H1 (cell line): Measurements from ENCODE around the gene NCAPG2. TPM values are rescaled to one million over a fixed set of nuclear protein-coding genes. Genes with fewer than 3 reads are reported as not detected.

Experiments used
- CTCF ChIA-PET: fragments of 300-600 bp; sonication (Branson Sonifier 250); formaldehyde crosslinking; loops from one replicate; lab custom pipeline; 2021; ENCODE audit not compliant: partially characterized antibody; lab: Charles Lee
- POLR2A ChIA-PET: fragments of 300-600 bp; sonication (Branson Sonifier 250); formaldehyde crosslinking; loops from one replicate; lab custom pipeline; 2021; ENCODE audit warnings: inconsistent platforms; ENCODE audit not compliant: partially characterized antibody; lab: Charles Lee
- DNase-seq, 2 experiments: peaks; one replicate each; pipeline versions ENCODE4 v3.0.0 to v3.0.0-alpha.2; 2010 to 2022; ENCODE audit warnings: low spot score in 2 of 2, low read depth in 1 of 2, mixed read lengths in 1 of 2
- FAIRE-seq: peaks from 2 replicates; lab custom pipeline; 2011; peaks lifted over from hg19 to GRCh38; lab: Jason Lieb, UNC
- H2AFZ ChIP-seq: 2 replicates; pipeline ENCODE4 v1.8.1; 2012; ENCODE audit warnings: low read length, inconsistent platforms
- H2AK5ac ChIP-seq: 2 replicates; pipeline ENCODE4 v1.6.1; 2013; ENCODE audit warnings: low read depth, low read length
- H2BK120ac ChIP-seq: replicated peaks from 2 replicates; pipeline ENCODE3; 2013; ENCODE audit warnings: low read depth, low read length, inconsistent platforms
- H2BK12ac ChIP-seq: 2 replicates; pipeline ENCODE4 v1.6.1; 2013; ENCODE audit warnings: low read depth, low read length
- H2BK15ac ChIP-seq: 2 replicates; pipeline ENCODE4 v1.6.1; 2013; ENCODE audit warnings: low read length
- H2BK20ac ChIP-seq: 2 replicates; pipeline ENCODE4 v1.6.1; 2013; ENCODE audit warnings: low read length
- H2BK5ac ChIP-seq: 2 replicates; pipeline ENCODE4 v1.6.1; 2013; ENCODE audit warnings: low read depth, low read length
- H3K14ac ChIP-seq: 2 replicates; pipeline ENCODE4 v1.6.1; 2013; ENCODE audit warnings: inconsistent platforms; ENCODE audit not compliant: insufficient read length
- H3K18ac ChIP-seq: 2 replicates; pipeline ENCODE4 v1.6.1; 2013; ENCODE audit warnings: low read length; ENCODE audit errors: extremely low read depth
- H3K23ac ChIP-seq: 2 replicates; pipeline ENCODE4 v1.6.1; 2013; ENCODE audit warnings: inconsistent platforms; ENCODE audit not compliant: insufficient read length
- H3K23me2 ChIP-seq: 2 replicates; pipeline ENCODE4 v1.6.1; 2013; ENCODE audit warnings: low read depth, low read length
- H3K27ac ChIP-seq: 2 replicates; pipeline ENCODE4 v1.6.1; 2011; ENCODE audit warnings: low read depth, low read length, inconsistent platforms
- H3K27me3 ChIP-seq, 4 experiments: replicated peaks in 1 of 4; 1 replicate in 1 of 4; 2 replicates in 3 of 4; pipeline versions ENCODE4 v1.6.1 to v1.8.1; 2011 to 2013; ENCODE audit warnings: low read length in 3 of 4, mild to moderate bottlenecking in 3 of 4, inconsistent platforms in 2 of 4, mixed read lengths in 2 of 4, moderate library complexity in 1 of 4; ENCODE audit not compliant: control insufficient read depth in 3 of 4, insufficient read depth in 3 of 4; ENCODE audit errors: extremely low read depth in 1 of 4
- H3K36me3 ChIP-seq, 4 experiments: 2 replicates each; pipeline versions ENCODE4 v1.6.1 to v1.8.1; 2011 to 2013; ENCODE audit warnings: mild to moderate bottlenecking in 4 of 4, low read length in 3 of 4, moderate library complexity in 2 of 4, control low read depth in 1 of 4, inconsistent platforms in 1 of 4; ENCODE audit not compliant: insufficient read depth in 4 of 4, control insufficient read depth in 2 of 4
- H3K4ac ChIP-seq: replicated peaks from 2 replicates; pipeline ENCODE3; 2013; ENCODE audit warnings: low read length, low read depth, mixed read lengths, inconsistent platforms; ENCODE audit not compliant: insufficient read length
- H3K4me1 ChIP-seq, 4 experiments: replicated peaks in 1 of 4; 1 replicate in 1 of 4; 2 replicates in 3 of 4; pipeline versions ENCODE4 v1.6.1 to v1.8.1; 2011 to 2013; ENCODE audit warnings: low read length in 3 of 4, inconsistent platforms in 2 of 4, mixed read lengths in 1 of 4; ENCODE audit not compliant: insufficient read depth in 4 of 4, control insufficient read depth in 3 of 4
- H3K4me2 ChIP-seq, 2 experiments: 2 replicates each; pipeline versions ENCODE4 v1.6.1 to v1.8.1; 2011 to 2013; ENCODE audit warnings: low read depth in 2 of 2, low read length in 2 of 2, control low read depth in 1 of 2, inconsistent platforms in 1 of 2, mild to moderate bottlenecking in 1 of 2; ENCODE audit not compliant: insufficient read depth in 1 of 2
- H3K4me3 ChIP-seq, 4 experiments: fragments of 200-600, 300-600 bp in 1 of 4; sonication (generic), shearing (Covaris generic), sonication (Bioruptor Twin) in 1 of 4; 2 replicates each; pipeline versions ENCODE4 v1.5.1 to v1.8.1; 2011 to 2016; ENCODE audit warnings: low read length in 4 of 4, low read depth in 3 of 4, control low read depth in 2 of 4, inconsistent platforms in 2 of 4, mild to moderate bottlenecking in 2 of 4, mixed read lengths in 1 of 4, moderate library complexity in 1 of 4; ENCODE audit not compliant: insufficient read depth in 2 of 4; ENCODE audit errors: extremely low read depth in 1 of 4
- H3K56ac ChIP-seq: replicated peaks from 2 replicates; pipeline ENCODE3; 2013; ENCODE audit warnings: low read depth, mild to moderate bottlenecking, mixed read lengths, low read length, inconsistent platforms; ENCODE audit not compliant: insufficient read length
- H3K79me1 ChIP-seq: 2 replicates; pipeline ENCODE4 v1.6.1; 2013; ENCODE audit warnings: low read depth, low read length, control low read depth
- H3K79me2 ChIP-seq, 2 experiments: 2 replicates each; pipeline versions ENCODE4 v1.6.1 to v1.8.1; 2012 to 2013; ENCODE audit warnings: low read length in 2 of 2, mild to moderate bottlenecking in 2 of 2, inconsistent platforms in 1 of 2; ENCODE audit not compliant: insufficient read depth in 2 of 2, control insufficient read depth in 1 of 2
- H3K9ac ChIP-seq, 4 experiments: replicated peaks in 1 of 4; 1 replicate in 1 of 4; 2 replicates in 3 of 4; pipeline versions ENCODE4 v1.6.1 to v1.8.1; 2011 to 2013; ENCODE audit warnings: low read depth in 3 of 4, low read length in 3 of 4, control low read depth in 2 of 4, mild to moderate bottlenecking in 2 of 4, moderate library complexity in 2 of 4, inconsistent platforms in 1 of 4; ENCODE audit errors: extremely low read depth in 1 of 4
- H3K9me3 ChIP-seq, 2 experiments: 2 replicates each; pipeline versions ENCODE4 v1.6.1 to v1.8.1; 2012 to 2013; ENCODE audit warnings: mild to moderate bottlenecking in 2 of 2, moderate library complexity in 2 of 2, control low read depth in 1 of 2, inconsistent platforms in 1 of 2, low read depth in 1 of 2, low read length in 1 of 2, mixed read lengths in 1 of 2; ENCODE audit not compliant: insufficient read depth in 2 of 2
- H4K20me1 ChIP-seq, 2 experiments: replicated peaks in 1 of 2; 2 replicates each; pipeline versions ENCODE3 to v1.8.1; 2011 to 2013; ENCODE audit warnings: inconsistent platforms in 2 of 2, low read length in 2 of 2, mild to moderate bottlenecking in 1 of 2; ENCODE audit not compliant: insufficient read depth in 2 of 2, control insufficient read depth in 1 of 2
- H4K5ac ChIP-seq: 2 replicates; pipeline ENCODE4 v1.6.1; 2013; ENCODE audit warnings: low read length, low read depth, mixed read lengths, inconsistent platforms; ENCODE audit not compliant: insufficient read length
- H4K8ac ChIP-seq: 2 replicates; pipeline ENCODE4 v1.8.0; 2013; ENCODE audit warnings: mild to moderate bottlenecking, moderate library complexity, low read length, inconsistent platforms; ENCODE audit not compliant: insufficient read depth; ENCODE audit errors: extremely low read depth
- H4K91ac ChIP-seq: replicated peaks from 2 replicates; pipeline ENCODE3; 2013; ENCODE audit warnings: low read length, mixed read lengths, inconsistent platforms; ENCODE audit not compliant: insufficient read length
- BRCA1 ChIP-seq: IDR thresholded peaks from 2 replicates; pipeline ENCODE4 v1.6.1; 2012; ENCODE audit warnings: low read depth, low read length, improper control_type of control experiment
- CREB1 ChIP-seq: IDR thresholded peaks from 2 replicates; pipeline ENCODE4 v1.6.1; 2012; ENCODE audit warnings: inconsistent platforms
- EP300 ChIP-seq, 2 experiments: IDR thresholded peaks; 1 replicate in 1 of 2; 2 replicates in 1 of 2; pipeline ENCODE4 v1.6.1; 2011 to 2012; ENCODE audit warnings: low read depth in 2 of 2, low read length in 2 of 2, mild to moderate bottlenecking in 2 of 2, borderline replicate concordance in 1 of 2, inconsistent platforms in 1 of 2, moderate library complexity in 1 of 2
- HDAC2 ChIP-seq, 2 experiments: fragments of 300-600 bp in 1 of 2; sonication (generic) in 1 of 2; IDR thresholded peaks; 2 replicates each; pipeline ENCODE4 v1.6.1; 2011 to 2012; ENCODE audit warnings: low read depth in 2 of 2, low read length in 2 of 2, mild to moderate bottlenecking in 2 of 2, moderate library complexity in 2 of 2, borderline replicate concordance in 1 of 2, inconsistent platforms in 1 of 2
- KDM4A ChIP-seq: IDR thresholded peaks from one replicate; pipeline ENCODE4 v1.7.1; 2012; ENCODE audit warnings: low read depth, mild to moderate bottlenecking, moderate library complexity, low read length, inconsistent platforms; ENCODE audit not compliant: severe bottlenecking
- RAD21 ChIP-seq, 2 experiments: IDR thresholded peaks in 1 of 2; conservative IDR thresholded peaks in 1 of 2; 2 replicates each; pipeline ENCODE4 v1.6.1; 2011; ENCODE audit warnings: low read depth in 2 of 2, low read length in 2 of 2, improper control_type of control experiment in 1 of 2, inconsistent platforms in 1 of 2, mild to moderate bottlenecking in 1 of 2, moderate library complexity in 1 of 2
- RBBP5 ChIP-seq: IDR thresholded peaks from 2 replicates; pipeline ENCODE4 v1.7.1; 2012; ENCODE audit warnings: low read depth, mild to moderate bottlenecking, inconsistent platforms, low read length, moderate library complexity, borderline replicate concordance
- RFX5 ChIP-seq: IDR thresholded peaks from 2 replicates; pipeline ENCODE4 v1.6.1; 2011; ENCODE audit warnings: low read depth, low read length, improper control_type of control experiment, borderline replicate concordance
- SAP30 ChIP-seq: fragments of 300-600 bp; sonication (generic); IDR thresholded peaks from 2 replicates; pipeline ENCODE4 v1.7.1; 2012; ENCODE audit warnings: low read length, moderate library complexity, mild to moderate bottlenecking, inconsistent platforms; ENCODE audit not compliant: insufficient read depth, insufficient replicate concordance
- SP1 ChIP-seq: IDR thresholded peaks from 2 replicates; pipeline ENCODE4 v1.6.1; 2011; ENCODE audit warnings: low read depth, low read length
- WGBS, 2 experiments: shearing (Covaris generic) in 1 of 2; methylation state at CpG; one replicate each; pipeline versions ENCODE4 v1.1.6 to v1.1.7; 2013 to 2015; ENCODE audit warnings: low lambda C conversion rate in 2 of 2, mixed read lengths in 2 of 2, inconsistent platforms in 1 of 2, low coverage in 1 of 2, missing lambda C conversion rate in 1 of 2; ENCODE audit not compliant: insufficient replicate concordance in 2 of 2, insufficient coverage in 1 of 2, insufficient read length in 1 of 2; ENCODE audit errors: extremely low coverage in 1 of 2, missing lambda C conversion rate in 1 of 2; 5-methylcytosine and 5-hydroxymethylcytosine counted together
- polyA plus RNA-seq, 7 experiments: library from polyadenylated mRNA; depleted of rRNA in 3 of 7; stranded (reverse) in 5 of 7; unstranded in 2 of 7; fragments of >200 nt in 5 of 7; fragments of 200-250 nt in 2 of 7; gene quantifications; 1 replicate in 5 of 7; 2 replicates in 1 of 7; 4 replicates in 1 of 7; pipeline versions ENCODE4 v1.2.1 to v1.2.3, GENCODE V29; 2011 to 2013; ENCODE audit warnings: missing spikeins in 2 of 7, mixed read lengths in 2 of 7
- total RNA-seq: library from RNA; stranded (reverse); fragmentation: NEBNext Ultra II Directional; extraction: Animal tissue kit (Norgen Biotek cat#: 25700); gene quantifications from 2 replicates; pipeline ENCODE4 v1.2.1, GENCODE V29; 2021
- TF ChIP-seq, protein P1 (sequence below): IDR thresholded peaks from 2 replicates; pipeline ENCODE4 v1.6.1; 2011; ENCODE audit warnings: low read depth, mild to moderate bottlenecking, low read length; ENCODE audit not compliant: insufficient read depth

NCAPG2 gene
- total and polyA plus RNA-seq, 2 of the 8 experiments (the other 6 are each of a cell fraction or from before 2014, with no cell fraction given): 49.9 to 119 TPM

DNA sequence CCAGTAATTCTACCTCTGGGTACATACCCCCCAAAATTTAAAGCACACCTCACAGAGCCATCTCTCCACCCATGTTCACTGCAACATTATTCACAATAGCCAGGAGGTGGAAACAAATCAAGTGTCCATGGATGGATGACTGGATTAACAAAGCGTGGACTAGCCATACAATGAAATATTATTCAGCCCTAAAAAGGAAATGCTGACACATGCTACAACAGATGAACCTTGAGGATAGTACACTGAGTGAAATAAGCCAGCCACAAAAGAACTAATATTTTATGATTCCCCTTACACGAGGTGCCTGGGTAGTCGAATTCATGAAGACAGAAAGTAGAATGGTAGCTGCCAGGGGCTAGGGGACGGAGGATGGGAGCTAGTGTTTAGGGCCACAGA is 85.9 kb downstream of the NCAPG2 start:
- H3K4me2 ChIP-seq: no peak overlapping the region
- POLR2A ChIA-PET: interaction anchor here (0.9 to 1.4 kb wide), 2 partner anchors 38 to 77 kb away, joined by 3 read pairs; no protein-coding TSS in a partner anchor
- H3K14ac ChIP-seq: no peak overlapping the region

More for the DNA sequence above, 85.9 kb downstream of the NCAPG2 start:
- H4K91ac ChIP-seq: no peak overlapping the region
- H4K8ac ChIP-seq: no peak overlapping the region
- no peak overlapping the region for H2BK15ac ChIP-seq
- peaks cover 0 to 4% (median 0%) of the 10 kb centered on the region in 4 experiments; a peak in 3 of 8 replicates for H3K36me3 ChIP-seq
- H3K56ac ChIP-seq: no peak overlapping the region
- no peak overlapping the region for H3K27ac ChIP-seq
- no peak overlapping the region for H3K9ac ChIP-seq
- no peaks in the 10 kb centered on the region for H3K27me3 ChIP-seq
- H3K4me1 ChIP-seq: peaks cover 5 to 16% (median 11%) of the 10 kb centered on the region in 4 experiments; a peak in 6 of 7 replicates
- 95% methylated on average over 4 of the region's 4 CpGs; no CpG with 5 or more reads in 1 of the 2 experiments for WGBS, 2 experiments
- H2BK20ac ChIP-seq: no peak overlapping the region; the same call in 1 of the 2 replicates
- no peak overlapping the region for H2BK120ac ChIP-seq
- FAIRE-seq: no peak
- H2BK12ac ChIP-seq: no peak overlapping the region; the same call in 1 of the 2 replicates
- no peak overlapping the region for H3K18ac ChIP-seq
- CTCF ChIA-PET: interaction anchor here (1.2 kb wide), 1 partner anchor 31 kb away, joined by 4 read pairs; no protein-coding TSS in a partner anchor
- H4K20me1 ChIP-seq: no peaks in the 10 kb centered on the region
- H3K79me1 ChIP-seq: no peaks in the 10 kb centered on the region
- no peak overlapping the region for H3K4me3 ChIP-seq
- H3K79me2 ChIP-seq: peaks cover 0 to 7% of the 10 kb centered on the region in 2 experiments; a peak in 2 of 4 replicates
- no peak overlapping the region for H4K5ac ChIP-seq
- peak overlapping the region; percentile 17; the same call in 1 of the 2 replicates for H2AK5ac ChIP-seq
- no peak for DNase-seq
- peak overlapping the region; percentile 95; the same call in 1 of the 2 replicates for H2BK5ac ChIP-seq
- H3K4ac ChIP-seq: no peak overlapping the region
- TF ChIP-seq CREB1 (no peak), SAP30 (no peak), RAD21 (IDR thresholded peaks at IDR 0.05 in 1 of 2, conservative IDR thresholded peaks at IDR 0.05 in 1 of 2; ENCODE audit: low read depth in 2 of 2, low read length in 2 of 2) (no peak), BRCA1 (no peak), EP300 (IDR thresholded peaks at IDR 0.05; ENCODE audit: borderline replicate concordance in 1 of 2, low read depth in 2 of 2, low read length in 2 of 2) (no peak), RFX5 (no peak), RBBP5 (no peak), HDAC2 (IDR thresholded peaks at IDR 0.05; ENCODE audit: borderline replicate concordance in 1 of 2, low read depth in 2 of 2, low read length in 2 of 2) (no peak), KDM4A (no peak), SP1 (no peak)
- TF ChIP-seq, protein P1, sequence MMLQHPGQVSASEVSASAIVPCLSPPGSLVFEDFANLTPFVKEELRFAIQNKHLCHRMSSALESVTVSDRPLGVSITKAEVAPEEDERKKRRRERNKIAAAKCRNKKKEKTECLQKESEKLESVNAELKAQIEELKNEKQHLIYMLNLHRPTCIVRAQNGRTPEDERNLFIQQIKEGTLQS: no peak
- TF ChIP-seq, all 59 proteins: peak for 0
- Histone ChIP-seq H2AFZ (no peak overlapping the region), H3K23ac (no peak overlapping the region), H3K9me3 (no peaks in the 10 kb centered on the region), H3K23me2 (no peaks in the 10 kb centered on the region)
